Breast epithelium (tissue), 3 donors: ENCODE measurements around the gene INPP4A.

Experiments
- CTCF ChIP-seq, 3 donors: fragments of 450-650 bp; IDR thresholded peaks; one replicate each; pipeline ENCODE4 v1.5.1; 2016 to 2017; ENCODE audit warnings: antibody characterized with exemption in 3 of 3, mild to moderate bottlenecking in 3 of 3, moderate library complexity in 3 of 3
- POLR2A ChIP-seq: fragments of 450-650 bp; IDR thresholded peaks from one replicate; pipeline ENCODE4 v1.6.1; 2016; ENCODE audit warnings: antibody characterized with exemption, mild to moderate bottlenecking, moderate library complexity
- POLR2AphosphoS5 ChIP-seq, 3 donors: sonication (generic); formaldehyde crosslinking; IDR thresholded peaks; one replicate each; pipeline ENCODE4 v1.6.1; 2017; ENCODE audit warnings: antibody characterized with exemption in 3 of 3

GRCh38 chr2:98608962-98609604 lies 164.4 kb downstream of the INPP4A start:
- no peak for TF ChIP-seq POLR2AphosphoS5 (IDR thresholded peaks at IDR 0.05)
- TF ChIP-seq POLR2A, result no peak
- TF ChIP-seq CTCF (IDR thresholded peaks at IDR 0.05), result no peak
